ENCODE results near the gene PPP1R3E. TPM values are rescaled to one million over a fixed set of nuclear protein-coding genes. Genes with fewer than 3 reads are reported as not detected.

The PPP1R3E gene
- total and polyA plus RNA-seq, 2 of the 13 experiments (the other 11 are each of a cell fraction or from before 2014, with no cell fraction given), result 16.5 to 26.5 TPM

GRCh38 chr14:23306412-23307145 lies 3.9 kb upstream of the PPP1R3E start, which contains the start of gene BCL2L2 (continued):
- TF ChIP-seq, protein P1, sequence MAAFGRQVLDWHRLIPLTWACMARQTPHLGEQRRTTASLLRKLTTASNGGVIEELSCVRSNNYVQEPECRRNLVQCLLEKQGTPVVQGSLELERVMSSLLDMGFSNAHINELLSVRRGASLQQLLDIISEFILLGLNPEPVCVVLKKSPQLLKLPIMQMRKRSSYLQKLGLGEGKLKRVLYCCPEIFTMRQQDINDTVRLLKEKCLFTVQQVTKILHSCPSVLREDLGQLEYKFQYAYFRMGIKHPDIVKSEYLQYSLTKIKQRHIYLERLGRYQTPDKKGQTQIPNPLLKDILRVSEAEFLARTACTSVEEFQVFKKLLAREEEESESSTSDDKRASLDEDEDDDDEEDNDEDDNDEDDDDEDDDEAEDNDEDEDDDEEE (CRISPR knock-in tag; IDR thresholded peaks at IDR 0.05), result peak; percentile 78
- TF ChIP-seq PHF8 (CRISPR knock-in tag; IDR thresholded peaks at IDR 0.05) (peak; percentile 99), CREB1 (IDR thresholded peaks at IDR 0.05) (peak; percentile 99), CREB1 (CRISPR knock-in tag; IDR thresholded peaks at IDR 0.05) (no peak), GATA4 (IDR thresholded peaks at IDR 0.05; ENCODE audit: borderline replicate concordance, low read depth) (peak; percentile 84; the same call in 1 of the 2 replicates), CCDC6 (CRISPR knock-in tag; IDR thresholded peaks at IDR 0.05) (no peak), NFKBIZ (CRISPR knock-in tag; IDR thresholded peaks at IDR 0.05) (peak; percentile 41; the same call in 1 of the 2 replicates), RERE (CRISPR knock-in tag; IDR thresholded peaks at IDR 0.05; ENCODE audit: low read depth) (0 out of 2 replicates have a peak, but pooled peaks have one; percentile 19), NFKB2 (CRISPR knock-in tag; IDR thresholded peaks at IDR 0.05; ENCODE audit: borderline replicate concordance) (peak; percentile 90), ZNF567 (CRISPR knock-in tag; IDR thresholded peaks at IDR 0.05; ENCODE audit: borderline replicate concordance) (peak; percentile 99), IRF2 (CRISPR knock-in tag; IDR thresholded peaks at IDR 0.05) (peak; percentile 95), DNMT3B (CRISPR knock-in tag; conservative IDR thresholded peaks at IDR 0.05) (peak; percentile 96), ZNF615 (CRISPR knock-in tag; IDR thresholded peaks at IDR 0.05; ENCODE audit: borderline replicate concordance) (no peak), ZNF124 (CRISPR knock-in tag; IDR thresholded peaks at IDR 0.05) (peak; percentile 88; the same call in 1 of the 2 replicates), SRSF4 (IDR thresholded peaks at IDR 0.05; ENCODE audit: low read depth, low read length, poor library complexity, severe bottlenecking) (peak; percentile 31), ZNF737 (CRISPR knock-in tag; IDR thresholded peaks at IDR 0.05; ENCODE audit: borderline replicate concordance) (no peak), TBX3 (IDR thresholded peaks at IDR 0.05; ENCODE audit: borderline replicate concordance) (peak; percentile 63), SOX13 (IDR thresholded peaks at IDR 0.05) (peak; percentile 77; the same call in 1 of the 2 replicates), SOX13 (CRISPR knock-in tag; conservative IDR thresholded peaks at IDR 0.05 in 1 of 2, IDR thresholded peaks at IDR 0.05 in 1 of 2) (peak in 1 of 2 experiments; percentile 65; a peak in 3 of 4 replicates), ZC3H4 (CRISPR knock-in tag; IDR thresholded peaks at IDR 0.05; ENCODE audit: borderline replicate concordance) (no peak; the same call in 1 of the 2 replicates), ZBTB3 (CRISPR knock-in tag; IDR thresholded peaks at IDR 0.05; ENCODE audit: borderline replicate concordance, low read depth) (peak; percentile 73), ZNF598 (CRISPR knock-in tag; IDR thresholded peaks at IDR 0.05; ENCODE audit: borderline replicate concordance) (peak; percentile 99), SALL2 (CRISPR knock-in tag; IDR thresholded peaks at IDR 0.05) (peak; percentile 92), MTA1 (CRISPR knock-in tag; IDR thresholded peaks at IDR 0.05; ENCODE audit: borderline replicate concordance) (peak; percentile 98), MXI1 (IDR thresholded peaks at IDR 0.05; ENCODE audit: borderline replicate concordance, low read depth, low read length) (peak; percentile 88; the same call in 1 of the 3 replicates)
